Fibroblast of skin of right quadriceps (primary cell): Measurements from ENCODE around the gene CCM2.

Experiments
- DNase-seq: peaks from one replicate; pipeline ENCODE4 v3.0.0-alpha.2; 2013

CCM2 gene

DNA sequence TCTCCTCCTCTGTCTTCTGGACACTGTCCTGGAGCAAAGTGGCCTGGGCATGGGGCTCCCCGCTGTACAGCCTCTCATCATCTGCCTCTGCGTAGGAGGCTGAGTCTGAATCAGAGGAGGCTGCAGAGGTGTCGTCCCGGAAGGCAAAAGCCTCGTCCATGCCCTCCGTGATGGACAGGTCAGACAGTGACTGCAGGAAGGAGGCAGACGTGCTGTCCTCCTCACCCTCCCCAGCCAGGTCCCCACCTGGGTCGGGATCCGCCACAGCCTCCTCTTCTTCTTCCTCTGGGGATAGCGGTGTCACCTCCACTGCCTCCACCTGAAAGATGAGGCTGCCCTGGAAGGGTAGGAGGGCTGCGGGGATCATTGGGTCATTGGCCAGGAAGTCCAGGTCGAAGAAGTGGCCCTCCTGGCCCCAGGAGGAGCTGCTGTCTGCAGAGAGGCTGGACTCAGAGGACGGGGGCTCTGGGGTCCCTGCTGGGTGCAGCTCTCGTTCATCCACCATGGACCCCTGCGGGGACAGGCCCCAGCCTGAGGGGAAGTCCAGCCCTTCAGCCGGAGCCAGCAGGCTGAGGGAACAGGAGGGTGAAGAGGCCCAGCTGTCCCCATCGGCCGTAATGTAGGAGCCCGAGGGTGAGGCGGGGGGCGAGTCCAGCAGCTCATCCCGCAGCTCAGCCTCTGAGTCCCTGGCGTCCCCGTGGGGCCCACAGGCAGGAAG is 85.1 kb downstream of the CCM2 start:
- DNase-seq = no peak

DNA sequence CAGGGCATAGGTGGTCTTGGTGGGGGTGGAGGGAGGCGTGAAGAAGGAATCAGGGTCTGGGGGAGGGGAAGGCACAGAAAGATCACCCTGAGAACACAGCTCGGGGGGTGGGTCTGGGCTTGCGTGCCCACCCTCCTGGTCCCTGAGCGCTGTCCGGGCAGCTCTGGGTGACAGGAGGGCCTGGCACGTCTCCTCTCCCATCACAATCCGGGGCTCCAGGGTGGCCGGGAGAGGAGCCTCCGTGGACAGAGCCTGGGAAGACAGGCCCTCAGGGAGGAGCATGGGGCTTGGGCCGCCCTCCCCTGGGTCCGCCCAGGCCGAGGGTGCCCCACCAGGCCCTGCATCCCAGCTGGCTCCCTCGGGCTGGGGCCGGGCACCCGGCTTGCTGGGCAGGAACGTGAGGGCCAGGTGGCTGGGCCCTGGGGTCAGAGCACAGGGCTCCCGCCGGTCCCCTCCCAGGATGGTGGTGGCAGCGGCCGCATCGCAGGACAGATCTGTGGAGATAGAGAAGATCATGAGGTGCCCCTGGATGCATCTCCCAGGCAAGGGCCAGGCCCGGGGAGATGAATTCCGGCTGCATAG is 85.7 kb downstream of the CCM2 start:
- DNase-seq = no peak

DNA sequence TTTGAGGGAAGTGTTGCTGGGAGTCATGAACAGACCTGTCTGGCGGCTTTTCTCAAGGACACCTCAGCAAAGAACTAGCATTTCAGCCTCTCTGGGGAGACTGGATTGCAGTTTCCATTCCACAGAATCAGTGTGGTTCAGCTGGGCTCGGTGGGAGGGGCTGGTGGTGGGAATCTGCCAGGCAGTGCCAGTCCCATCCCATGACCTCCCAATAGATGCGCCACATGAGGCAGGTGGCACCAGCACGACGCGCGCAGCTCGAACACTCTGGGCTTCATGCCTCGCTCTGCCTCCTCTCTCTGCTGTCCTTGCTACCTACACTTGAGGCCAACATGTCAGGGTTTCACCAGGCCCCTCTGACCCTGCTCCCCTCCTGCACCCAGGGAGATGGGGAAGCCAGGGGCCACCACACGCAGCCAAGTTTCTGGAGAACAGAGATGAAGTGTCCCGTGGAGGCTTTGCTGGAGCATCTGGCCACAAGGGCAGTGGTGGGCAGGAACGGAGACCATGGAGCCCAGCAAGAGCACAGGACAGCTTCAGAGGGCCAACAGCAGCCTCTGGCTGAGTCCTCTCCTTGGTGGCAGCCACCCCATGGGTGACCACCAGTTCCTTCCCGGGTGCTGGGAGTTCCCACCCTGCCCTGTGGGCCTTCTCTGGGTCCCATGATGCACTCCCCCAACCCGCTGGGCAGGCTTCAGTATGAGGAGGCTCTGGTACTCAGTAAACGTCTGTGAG is 86.5 kb downstream of the CCM2 start:
- no peak for DNase-seq

DNA sequence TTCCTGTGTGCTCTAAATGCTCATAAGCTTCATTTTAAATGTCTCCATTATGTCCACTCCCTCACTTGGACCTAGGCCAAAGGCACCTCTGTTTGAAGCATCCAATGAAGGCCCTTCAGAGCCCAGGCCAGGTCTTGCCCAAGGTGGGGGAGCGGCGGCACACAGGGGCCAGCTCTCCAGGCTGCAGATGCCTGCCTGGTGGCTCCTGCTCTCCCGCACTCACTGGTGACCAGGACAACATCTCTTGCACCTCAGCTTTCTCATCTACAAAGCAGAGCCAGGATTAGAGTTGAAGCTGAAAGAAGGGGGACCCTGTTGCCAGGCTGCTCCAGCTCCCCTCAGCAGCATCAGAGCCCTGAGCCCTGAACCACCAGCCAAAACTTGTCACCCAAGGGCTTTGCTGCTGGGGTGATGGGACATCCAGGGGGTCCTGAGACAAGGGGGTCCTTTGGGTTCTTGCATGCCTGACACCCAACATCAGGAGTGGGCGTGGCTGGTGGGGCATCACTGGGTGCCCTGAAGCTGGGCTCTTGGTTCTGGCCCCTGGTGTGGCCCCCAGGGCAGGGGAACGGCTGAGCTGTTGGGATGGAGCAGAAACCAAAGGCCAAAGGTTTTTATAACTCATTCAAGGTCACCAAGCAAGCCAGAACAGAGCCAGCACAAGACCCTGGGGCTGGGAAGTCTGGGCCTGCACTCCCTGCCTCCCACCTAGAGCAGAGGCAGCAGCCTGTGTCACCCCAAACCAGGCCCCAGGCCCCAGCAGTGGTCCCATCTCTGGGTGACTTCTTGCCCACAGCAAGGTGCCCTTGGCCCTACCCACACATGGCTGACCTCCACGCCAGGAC is 87.5 kb downstream of the CCM2 start:
- DNase-seq = no peak

DNA sequence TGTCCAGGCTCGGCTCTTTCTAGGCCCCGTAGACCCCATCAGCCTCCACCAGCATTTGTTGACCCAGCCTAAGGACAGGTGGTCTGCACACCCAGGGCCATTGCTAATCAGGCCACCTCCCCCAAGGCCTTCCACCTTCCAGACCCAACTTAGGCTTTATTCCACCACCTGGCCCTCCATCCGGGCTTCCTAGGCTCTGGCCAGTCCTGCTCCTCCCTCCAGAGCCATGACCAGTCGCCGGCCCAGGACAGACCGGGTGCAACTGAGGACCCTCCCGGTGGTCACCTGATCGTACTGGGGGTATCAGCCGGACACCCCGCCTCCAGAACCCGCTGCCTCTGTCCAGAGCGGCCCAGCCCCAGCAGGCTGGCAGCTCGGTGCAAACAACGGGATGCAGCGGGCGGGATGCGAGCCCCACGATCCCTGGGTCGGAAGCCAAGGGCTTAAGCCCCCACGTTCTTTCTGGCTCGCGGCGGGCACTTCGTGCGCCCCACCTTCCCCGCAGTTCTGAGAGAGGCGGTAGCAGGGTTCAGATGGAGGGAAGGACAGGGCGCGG is 88.2 kb downstream of the CCM2 start:
- no peak for DNase-seq

DNA sequence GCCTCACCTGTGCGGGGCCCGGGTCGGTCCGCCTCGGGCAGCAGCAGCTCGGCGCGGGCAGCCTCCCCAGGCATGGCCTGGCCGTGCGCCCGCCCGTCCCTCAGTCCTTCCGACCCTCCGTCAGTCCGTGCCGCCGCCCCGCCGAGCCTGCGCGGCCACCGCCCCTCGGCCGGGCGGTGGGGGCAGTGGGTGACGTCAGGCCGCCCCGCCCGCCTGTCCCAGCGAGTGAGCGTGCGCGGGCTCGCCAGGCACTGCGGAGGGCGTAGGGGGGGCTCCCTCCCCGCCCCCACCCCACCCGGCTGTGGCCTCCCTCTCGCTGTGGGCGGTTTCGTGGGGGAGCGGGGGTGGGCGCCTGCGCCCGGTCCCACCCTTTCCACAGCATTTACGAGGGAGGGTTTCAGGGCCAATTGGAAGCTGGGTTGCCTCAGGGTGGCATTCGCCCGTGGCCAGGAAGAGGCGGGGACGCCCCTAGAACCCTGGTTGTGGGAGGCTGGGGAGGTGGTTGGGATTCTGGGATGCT is 88.9 kb downstream of the CCM2 start, which contains the start of gene NACAD:
TSS of gene NACAD (minus strand) at position 149 of the 520 bp plus-strand sequence. CDS start at position 74, 75 bp downstream.
- DNase-seq = peak; percentile 49

DNA sequence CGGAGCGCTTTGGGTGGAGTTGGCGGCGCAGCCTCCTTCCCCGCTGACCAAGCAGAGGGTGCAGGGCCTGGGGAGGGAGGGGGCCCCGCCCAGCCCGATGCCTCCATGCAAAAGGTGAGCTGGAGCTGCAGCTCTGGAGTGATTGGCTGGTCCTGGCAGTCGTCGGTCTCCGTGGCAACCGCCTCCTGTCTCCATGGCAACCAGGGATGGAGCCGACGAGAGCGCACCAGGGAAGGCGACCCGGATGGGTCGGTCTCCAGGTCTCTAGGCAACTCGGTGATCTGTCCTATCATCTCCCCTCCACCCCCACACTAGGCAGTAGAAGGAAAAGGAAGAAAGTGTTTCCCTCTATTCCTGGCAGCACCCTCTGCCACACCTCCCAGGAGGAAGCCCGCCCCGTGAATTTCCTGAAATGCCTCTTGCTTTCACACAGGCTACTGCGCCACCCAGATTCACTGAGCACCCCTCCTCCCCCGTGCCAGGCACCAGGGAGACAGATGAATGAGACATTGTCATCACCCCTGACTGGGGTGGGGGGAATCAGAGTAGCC is 89.4 kb downstream of the CCM2 start:
- peak; percentile 59 for DNase-seq

DNA sequence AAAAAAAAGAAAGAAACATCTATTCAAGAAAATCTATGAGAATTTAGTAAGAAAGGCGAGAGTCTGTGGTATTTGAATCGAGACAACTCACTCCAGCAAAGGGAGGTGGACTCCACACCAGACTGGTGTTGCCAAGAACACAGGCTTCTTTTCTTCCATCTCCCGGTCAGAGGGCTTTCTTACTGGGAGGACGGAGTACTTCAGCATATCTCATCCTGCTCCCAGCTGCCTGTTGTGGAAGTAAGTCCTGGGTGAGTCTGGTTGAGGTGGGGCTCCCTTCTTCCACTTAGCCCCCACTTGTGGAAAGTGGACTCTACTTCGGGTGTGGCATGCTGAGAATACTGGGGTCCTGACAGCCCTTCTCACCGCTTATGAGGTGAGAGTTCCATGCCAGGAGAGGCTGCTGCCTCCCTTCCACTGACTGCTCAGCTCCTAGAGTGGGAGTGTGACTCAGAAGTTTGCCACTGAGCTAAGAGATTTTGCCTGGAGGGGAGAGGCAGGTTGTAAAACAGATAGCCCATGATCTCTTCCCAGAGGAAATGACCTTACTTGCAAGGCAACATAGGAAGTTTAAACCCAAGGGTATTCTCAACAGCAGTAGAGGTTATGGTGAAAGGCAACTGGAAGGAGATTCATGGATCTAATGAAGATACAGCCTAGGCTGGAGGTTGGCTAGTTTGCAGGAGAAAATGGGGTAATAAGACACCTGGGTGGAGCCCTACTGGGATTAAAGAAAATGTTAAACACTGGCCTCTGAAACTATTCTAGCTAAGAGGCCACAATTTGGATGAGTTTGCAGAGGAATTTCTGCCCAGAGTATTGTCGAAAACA is 92.3 kb downstream of the CCM2 start:
- DNase-seq = peak; percentile 15

DNA sequence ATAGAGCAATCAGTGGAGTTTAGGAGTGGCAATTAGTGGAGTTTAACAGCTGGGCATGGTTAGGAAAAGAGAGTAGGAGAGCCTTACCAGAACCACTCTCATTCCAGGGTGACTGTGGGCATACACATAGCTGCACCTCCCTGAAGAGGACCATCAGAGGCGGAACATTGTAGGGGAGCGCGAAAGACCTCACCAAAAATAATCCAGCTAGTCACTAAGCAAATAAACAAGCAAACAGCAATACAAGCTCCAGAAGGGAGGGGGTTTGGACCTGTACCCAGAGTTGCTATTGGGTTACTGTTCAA is 92.9 kb downstream of the CCM2 start:
- no peak for DNase-seq

DNA sequence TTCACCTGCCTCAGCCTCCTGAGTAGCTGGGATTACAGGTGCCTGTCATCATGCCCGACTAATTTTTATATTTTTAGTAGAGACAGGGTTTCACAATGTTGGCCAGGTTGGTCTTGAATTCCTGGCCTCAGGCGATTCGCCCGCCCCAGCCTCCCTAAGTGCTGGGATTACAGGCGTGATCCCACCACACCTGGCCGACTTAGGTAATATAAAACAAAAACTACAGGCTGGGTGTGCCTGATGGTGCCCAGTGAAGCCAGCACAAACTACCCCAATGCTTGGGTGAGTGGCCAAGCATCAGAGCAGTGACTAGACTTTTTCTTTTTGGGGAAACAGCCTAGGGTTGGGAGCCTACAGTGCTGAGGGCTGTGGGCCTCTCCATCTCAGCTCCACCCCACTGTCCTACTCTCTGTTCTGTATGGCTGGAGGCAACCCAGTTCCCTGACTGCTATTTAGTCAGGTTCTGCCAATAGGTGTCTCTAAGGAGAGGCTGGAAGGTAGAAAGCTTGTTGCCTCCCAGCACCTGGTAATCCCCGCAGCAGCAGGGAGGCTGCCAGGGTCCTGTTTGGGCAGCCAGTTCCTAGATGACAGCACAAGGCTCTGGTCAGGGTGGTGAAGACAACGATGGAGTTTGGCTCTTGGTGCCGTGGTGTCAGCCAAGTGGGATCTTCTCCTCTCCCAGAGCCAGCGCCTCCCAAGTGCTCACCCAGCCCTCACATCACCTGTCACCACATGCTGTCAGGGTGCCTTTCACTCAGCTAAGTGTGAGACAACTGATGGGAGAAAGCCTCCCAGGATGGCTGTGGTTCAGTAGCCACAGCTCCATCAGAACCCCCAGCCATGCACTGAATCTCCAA is 99.2 kb downstream of the CCM2 start:
- DNase-seq = no peak

DNA sequence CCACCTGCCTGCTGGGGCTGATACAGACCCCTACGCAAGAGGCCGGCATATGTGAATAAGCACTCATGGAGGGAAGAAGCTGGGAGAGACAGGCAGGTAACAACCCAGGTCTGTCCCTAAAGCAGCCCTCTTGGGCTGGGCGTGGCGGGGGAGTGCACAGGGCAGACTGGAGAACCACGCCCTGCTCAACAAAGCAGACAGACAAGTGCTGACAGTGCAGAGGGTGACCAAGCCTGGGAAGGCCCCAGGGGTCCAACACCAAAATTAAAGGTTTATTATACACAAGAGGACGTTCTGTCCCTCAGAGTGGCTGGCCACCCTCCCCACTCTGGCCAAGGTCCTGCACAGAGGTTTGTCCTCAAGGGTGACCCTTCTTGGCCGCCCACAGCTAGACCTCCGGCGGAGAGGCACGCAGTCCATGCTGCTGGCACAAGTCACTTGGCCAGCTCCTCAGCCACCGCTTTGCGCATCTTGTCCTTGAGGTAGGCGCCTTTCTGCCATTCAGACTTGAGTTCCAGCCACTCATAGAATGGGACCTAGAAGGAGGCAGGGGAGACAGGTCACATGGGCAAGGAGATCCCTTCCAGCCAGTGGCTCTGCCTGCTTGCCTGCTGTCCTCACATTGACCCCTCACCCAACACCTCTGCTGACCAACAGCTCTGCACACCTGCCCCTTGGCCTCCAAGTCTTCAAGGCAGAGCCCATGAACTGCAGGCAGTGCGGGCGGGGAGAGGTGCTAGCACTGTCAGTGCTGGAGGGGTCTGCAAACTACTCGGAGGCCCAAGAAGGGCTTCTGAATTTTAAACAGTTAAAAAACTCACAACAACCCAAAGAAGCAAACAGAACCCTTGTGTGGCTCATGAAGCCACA is 100.1 kb downstream of the CCM2 start:
- no peak for DNase-seq

DNA sequence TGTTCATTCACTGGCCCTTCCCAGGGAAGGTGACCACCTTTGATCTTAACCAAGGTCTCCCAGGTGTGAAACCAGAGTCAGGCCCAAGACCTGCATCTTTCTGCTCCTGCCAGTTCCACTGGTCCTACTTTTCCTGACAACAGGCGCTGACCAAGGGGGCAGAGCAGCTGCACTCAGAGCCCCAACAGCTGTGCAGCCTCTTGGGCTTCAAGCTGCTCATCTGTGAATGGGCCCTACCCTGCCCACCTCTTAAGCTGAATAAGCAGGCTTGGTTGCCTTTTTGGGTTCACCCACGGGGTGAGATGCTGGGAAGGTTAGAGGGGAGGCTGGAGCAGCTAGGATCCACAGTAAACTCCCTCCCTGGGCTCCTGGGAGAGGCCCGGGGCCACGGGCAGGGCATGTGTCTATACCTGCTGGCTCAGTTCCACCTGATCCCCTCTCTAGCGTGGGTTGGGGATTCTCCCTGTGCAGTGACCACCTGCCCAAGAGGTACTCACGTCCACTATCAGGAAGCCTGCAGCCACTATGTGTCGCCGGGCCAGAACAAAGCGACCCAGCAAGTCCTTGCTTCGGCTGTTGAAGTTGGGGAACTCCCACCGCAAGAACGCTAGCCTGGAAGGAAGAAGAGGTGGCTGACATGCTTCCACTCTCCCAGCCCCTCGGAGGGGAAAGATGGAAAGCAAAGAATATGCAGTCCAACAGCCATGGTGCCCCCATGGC is 100.9 kb downstream of the CCM2 start:
- DNase-seq = no peak

DNA sequence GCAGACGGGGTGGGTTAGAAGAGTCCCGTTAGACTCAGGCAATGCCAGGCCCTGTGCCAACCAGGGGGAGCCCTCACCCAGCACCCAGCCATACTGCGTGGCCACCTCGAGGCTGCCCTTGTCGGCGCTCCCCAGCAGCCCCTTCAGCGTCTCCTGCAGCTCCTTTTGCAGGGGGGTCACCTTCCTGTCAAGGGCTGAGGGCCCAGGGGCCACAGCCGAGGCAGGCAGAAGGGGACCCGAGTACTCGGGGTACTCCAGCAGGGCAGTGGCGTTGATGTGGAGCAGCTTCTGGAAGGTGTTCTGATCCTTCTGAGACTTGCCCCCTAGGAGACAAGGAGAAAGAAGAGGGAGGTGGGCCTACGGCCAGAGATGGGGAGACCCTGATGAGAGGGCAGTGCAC is 101.7 kb downstream of the CCM2 start:
- DNase-seq = no peak

DNA sequence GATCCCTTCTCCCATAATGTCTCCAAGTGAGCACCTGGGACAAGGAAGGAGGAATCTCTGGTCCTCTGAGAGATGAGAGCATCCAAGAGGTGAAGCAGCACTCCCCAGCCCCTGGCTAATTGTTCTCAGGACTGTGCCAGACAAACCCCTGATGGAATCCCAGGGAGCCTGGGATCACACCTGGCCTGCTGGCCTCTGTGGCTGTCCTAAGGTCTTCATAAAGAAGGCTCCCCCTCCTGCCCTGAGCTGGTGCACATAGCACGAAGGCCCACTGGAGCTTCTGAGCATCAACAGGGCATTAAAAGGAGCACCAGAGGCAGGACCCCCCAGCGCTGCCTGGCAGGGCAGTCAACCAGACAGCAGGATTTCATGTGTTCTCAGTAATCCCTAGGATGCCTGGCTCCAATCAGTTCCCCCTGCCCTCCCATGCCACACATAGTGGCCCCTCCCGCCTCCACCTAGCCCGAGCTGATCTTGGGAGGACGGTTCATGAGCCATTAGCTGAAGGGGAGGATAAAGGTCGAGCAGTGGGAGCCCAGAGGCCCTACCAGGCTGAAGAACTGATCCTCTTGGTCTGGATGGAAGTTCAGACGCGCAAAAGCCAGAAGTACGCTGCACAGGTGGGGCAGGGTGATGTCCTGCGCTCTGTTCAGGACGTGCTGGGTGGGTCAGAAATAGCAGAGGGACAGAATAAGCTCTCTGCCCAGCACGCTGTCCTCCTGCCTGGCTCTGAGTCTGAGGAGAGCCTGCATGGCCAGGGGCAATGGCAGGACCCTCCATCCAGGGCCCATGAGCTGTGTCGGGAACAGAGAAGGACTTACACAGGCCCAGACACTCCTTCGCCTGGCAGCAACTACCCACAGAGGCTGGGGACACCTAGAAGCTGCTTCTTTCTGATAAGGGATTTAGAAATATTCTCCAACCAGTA is 103.0 kb downstream of the CCM2 start:
- DNase-seq = no peak

DNA sequence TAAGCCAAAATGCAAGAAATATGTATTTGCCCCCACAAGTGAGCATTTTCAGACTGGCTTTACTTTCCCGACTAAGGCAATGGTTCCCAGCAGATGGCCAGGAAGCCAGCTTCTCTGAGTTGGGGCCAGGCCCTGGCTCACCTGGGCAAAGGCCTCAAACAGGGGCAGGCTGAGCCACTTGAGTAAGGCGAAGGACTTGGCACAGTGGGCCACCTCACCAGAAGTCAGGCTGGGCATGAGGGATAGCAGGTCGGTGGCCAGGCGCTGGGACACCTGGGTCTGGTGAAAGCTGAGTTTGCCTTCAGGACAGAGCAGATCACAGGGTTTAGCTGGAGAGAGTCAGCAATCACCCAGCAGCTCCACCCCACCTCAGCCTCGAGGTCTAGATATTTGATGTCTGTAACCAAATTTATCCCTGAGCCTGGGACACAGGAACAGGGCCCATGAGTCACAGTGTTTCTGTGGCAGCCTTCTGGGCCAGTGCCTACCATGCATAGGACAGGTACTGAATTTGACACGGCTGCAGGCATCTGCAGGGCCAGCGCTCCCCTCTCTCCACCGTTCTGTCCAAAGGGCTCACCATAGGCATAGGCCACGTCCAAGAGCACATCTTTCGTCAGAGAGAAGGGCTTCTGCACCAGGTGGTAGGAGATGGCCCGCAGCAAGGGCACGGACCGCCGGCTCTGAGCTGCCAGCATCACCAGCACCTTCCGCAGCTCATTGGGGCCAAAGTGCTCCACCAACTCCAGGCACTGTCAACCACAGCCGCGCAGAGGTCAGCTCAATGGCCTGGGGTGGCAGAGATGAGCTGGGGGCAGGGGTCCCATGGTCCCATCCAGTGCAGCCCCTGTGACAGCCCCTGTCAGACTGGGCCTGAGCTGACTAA is 104.2 kb downstream of the CCM2 start:
- no peak for DNase-seq

DNA sequence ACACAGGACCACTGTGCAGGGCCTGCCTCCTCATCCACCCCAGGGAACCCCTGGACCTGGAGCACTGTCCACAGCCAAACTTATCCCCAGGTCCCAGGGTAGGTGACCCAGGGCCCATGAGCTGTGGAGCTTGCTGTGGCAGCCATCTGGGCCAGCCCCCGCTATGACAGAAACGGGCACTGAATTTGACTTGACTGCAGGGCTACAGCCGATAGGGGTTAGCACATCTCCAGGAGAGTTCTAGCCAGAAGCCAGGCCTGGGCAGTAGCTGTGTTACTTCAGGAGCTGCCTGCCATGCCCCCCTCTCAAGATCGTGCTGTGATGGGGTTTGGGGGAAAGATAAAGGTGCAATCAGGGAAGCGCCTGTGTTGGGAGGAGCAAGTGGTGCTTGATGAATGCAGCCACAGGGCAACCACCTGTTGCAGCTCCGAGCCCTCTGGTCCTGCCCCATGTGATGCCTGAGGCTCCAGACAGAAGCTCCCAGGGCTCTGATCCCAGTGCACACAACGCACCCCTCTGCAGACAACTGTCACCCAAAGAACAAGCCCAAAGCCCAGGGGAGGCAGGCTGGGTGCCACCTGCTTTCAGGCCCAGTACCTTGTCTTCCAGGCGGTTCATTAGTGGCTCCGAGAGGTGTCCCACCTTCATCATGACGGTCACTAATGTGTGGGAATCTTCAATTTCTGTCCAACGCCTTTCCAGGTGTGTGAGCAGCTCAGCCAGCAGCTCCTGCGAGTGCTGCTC is 105.0 kb downstream of the CCM2 start:
- no peak for DNase-seq
